K562 (cell line): ENCODE results near the gene YPEL3. TPM values are rescaled to one million over a fixed set of nuclear protein-coding genes. Genes with fewer than 3 reads are reported as not detected.

Experiments
- BRF1 ChIP-seq: IDR thresholded peaks from 3 replicates; pipeline ENCODE4 v1.6.1; 2011; ENCODE audit warnings: borderline replicate concordance, mild to moderate bottlenecking; ENCODE audit not compliant: insufficient read length; ENCODE audit errors: extremely low read depth
- CTCFL ChIP-seq: IDR thresholded peaks from 2 replicates; pipeline ENCODE4 v1.6.1; 2011; ENCODE audit warnings: borderline replicate concordance, low read depth, mild to moderate bottlenecking, moderate library complexity, low read length; ENCODE audit not compliant: insufficient read depth, poor library complexity, severe bottlenecking
- E4F1 ChIP-seq: fragments of 250-450 bp; sonication (Bioruptor Pico); IDR thresholded peaks from 2 replicates; pipeline ENCODE4 v1.5.0; 2021; ENCODE audit warnings: mild to moderate bottlenecking, borderline replicate concordance
- ETV1 ChIP-seq: fragments of 450-650 bp; conservative IDR thresholded peaks from 2 replicates; pipeline ENCODE4 v1.6.1; 2016; ENCODE audit warnings: missing genetic modification characterization, control low read depth, low read depth, missing compliant biosample characterization
- HES1 ChIP-seq: fragments of 450-650 bp; IDR thresholded peaks from 2 replicates; pipeline ENCODE4 v1.6.1; 2016; ENCODE audit warnings: low read depth, mild to moderate bottlenecking, moderate library complexity
- ILK ChIP-seq: fragments of 450-650 bp; IDR thresholded peaks from 2 replicates; pipeline ENCODE4 v1.6.1; 2016; ENCODE audit warnings: missing genetic modification characterization, low read depth, mild to moderate bottlenecking, missing compliant biosample characterization, moderate library complexity, borderline replicate concordance
- MIER1 ChIP-seq: fragments of 450-650 bp; IDR thresholded peaks from 2 replicates; pipeline ENCODE4 v1.6.1; 2016; ENCODE audit warnings: antibody characterized with exemption, mild to moderate bottlenecking, low read depth
- NFIC ChIP-seq: fragments of 450-650 bp; IDR thresholded peaks from 2 replicates; pipeline ENCODE4 v1.6.1; 2017; ENCODE audit warnings: mild to moderate bottlenecking, inconsistent platforms
- PPARD ChIP-seq: fragments of 250-450 bp; sonication (Bioruptor Pico); IDR thresholded peaks from 2 replicates; pipeline ENCODE4 v1.8.0; 2022; ENCODE audit warnings: inconsistent platforms, mild to moderate bottlenecking, moderate library complexity
- PTTG1 ChIP-seq: fragments of 450-650 bp; IDR thresholded peaks from 2 replicates; pipeline ENCODE4 v1.6.1; 2016; ENCODE audit warnings: low read depth, mild to moderate bottlenecking, missing genetic modification characterization, missing compliant biosample characterization
- SMARCE1 ChIP-seq: fragments of 450-650 bp; IDR thresholded peaks from 2 replicates; pipeline ENCODE4 v1.7.1; 2016; ENCODE audit warnings: mild to moderate bottlenecking
- TEAD2 ChIP-seq: fragments of 450-650 bp; IDR thresholded peaks from 2 replicates; pipeline ENCODE4 v1.6.1; 2016; ENCODE audit warnings: missing genetic modification characterization, control low read depth, missing compliant biosample characterization
- ZNF280A ChIP-seq: fragments of 450-650 bp; IDR thresholded peaks from 2 replicates; pipeline ENCODE4 v1.6.1; 2018; ENCODE audit warnings: mild to moderate bottlenecking, low read depth; ENCODE audit not compliant: partially characterized antibody
- ZNF3 ChIP-seq: fragments of 250-450 bp; sonication (Bioruptor Pico); IDR thresholded peaks from 2 replicates; pipeline ENCODE4 v1.5.0; 2021; ENCODE audit warnings: mild to moderate bottlenecking, moderate library complexity
- ZNF347 ChIP-seq: fragments of 450-650 bp; formaldehyde crosslinking; IDR thresholded peaks from 2 replicates; pipeline ENCODE4 v1.4.0; 2020; ENCODE audit warnings: low read depth, mild to moderate bottlenecking, moderate library complexity
- ZNF584 ChIP-seq: fragments of 200-800 bp; sonication (Bioruptor generic); IDR thresholded peaks from 2 replicates; pipeline ENCODE4 v1.6.1; 2016; ENCODE audit warnings: low read depth, mild to moderate bottlenecking, missing genetic modification characterization, missing compliant biosample characterization
- ZNF707 ChIP-seq: fragments of 250-450 bp; sonication (Bioruptor Pico); conservative IDR thresholded peaks from 2 replicates; pipeline ENCODE4 v1.8.0; 2022; ENCODE audit warnings: inconsistent platforms, mild to moderate bottlenecking, moderate library complexity
- ZZZ3 ChIP-seq: fragments of 450-650 bp; IDR thresholded peaks from 2 replicates; pipeline ENCODE4 v1.6.1; 2016; ENCODE audit warnings: antibody characterized with exemption, mild to moderate bottlenecking, moderate library complexity
- polyA plus RNA-seq, 8 experiments: library from polyadenylated mRNA; depleted of rRNA in 4 of 8; stranded (reverse) in 5 of 8; unstranded in 3 of 8; fragments of >200 nt; fragmentation: Nextera tagmentation in 2 of 8; fragmentation: Illumina TruSeq in 1 of 8; extraction: Ambion mirVana in 2 of 8; extraction: Trizol in 1 of 8; gene quantifications; 2 replicates each; pipeline versions ENCODE4 v1.2.1 to v1.2.3, GENCODE V29; 2011 to 2014; ENCODE audit warnings: inconsistent platforms in 1 of 8, missing spikeins in 1 of 8
- total RNA-seq, 7 experiments: library from RNA; depleted of rRNA in 6 of 7; stranded (reverse); fragments of >200 nt in 6 of 7; fragmentation: Illumina TruSeq in 2 of 7; extraction: Trizol in 2 of 7; gene quantifications; 2 replicates each; pipeline versions ENCODE4 v1.2.1 to v1.2.3, GENCODE V29; 2011 to 2021; ENCODE audit warnings: low replicate concordance in 1 of 7
- TF ChIP-seq, protein P1 (sequence below): sonication (generic); formaldehyde crosslinking; IDR thresholded peaks from 2 replicates; pipeline ENCODE4 v1.9.0; 2022; ENCODE audit warnings: mild to moderate bottlenecking, missing genetic modification reagents

Gene YPEL3
- total and polyA plus RNA-seq, 9 of the 15 experiments (the other 6 are each of a cell fraction or from before 2014, with no cell fraction given) = 0.41 to 15.0 (median 2.9) TPM

DNA sequence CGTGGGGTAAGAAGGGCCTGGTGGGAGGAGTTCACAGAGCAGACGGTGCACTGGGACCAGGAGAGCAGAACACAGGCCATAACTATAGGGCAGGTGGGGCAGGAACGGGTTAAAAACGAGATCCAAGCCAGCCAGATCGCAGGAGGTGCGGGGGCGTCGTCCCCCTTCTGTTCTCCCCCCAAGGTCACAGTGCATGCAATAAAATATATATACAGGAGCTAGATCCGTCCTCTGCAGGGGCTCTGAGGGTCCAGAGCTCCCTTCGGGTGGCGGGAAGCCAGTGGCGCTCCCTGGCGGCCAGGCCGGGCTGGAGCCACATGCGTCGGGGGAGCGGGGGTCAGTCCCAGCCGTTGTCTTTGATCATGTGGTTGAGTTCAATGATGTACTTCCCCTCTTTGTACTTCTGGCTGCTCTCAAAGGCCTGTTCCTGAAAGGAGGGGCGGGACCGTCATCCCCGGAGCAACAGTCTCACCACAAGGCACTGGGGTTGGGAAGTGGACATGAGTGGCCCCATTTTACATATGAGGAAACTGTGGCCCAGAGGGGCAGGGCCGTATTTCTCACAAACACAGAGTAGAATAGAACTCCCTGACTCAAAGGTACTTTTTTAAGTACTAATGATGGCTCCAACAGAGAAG, 3.5 kb downstream of the YPEL3 start (continued):
- TF ChIP-seq ILK (tag) (0 out of 2 replicates have a peak, but pooled peaks have one; percentile 42), ZZZ3 (no peak), ZNF707 (CRISPR knock-in tag) (peak; percentile 82), TEAD2 (peak; percentile 63; the same call in 1 of the 2 replicates), ETV1 (peak; percentile 100), MIER1 (peak; percentile 63; the same call in 1 of the 2 replicates), E4F1 (CRISPR knock-in tag) (no peak; the same call in 1 of the 2 replicates), ZNF280A (no peak), HES1 (no peak), BRF1 (no peak), SMARCE1 (0 out of 2 replicates have a peak, but pooled peaks have one; percentile 54), CTCFL (peak; percentile 93), PTTG1 (tag) (peak; percentile 92), ZNF3 (CRISPR knock-in tag) (peak; percentile 80; the same call in 1 of the 2 replicates), ZNF347 (CRISPR knock-in tag) (no peak), PPARD (0 out of 2 replicates have a peak, but pooled peaks have one; percentile 60), NFIC (no peak), ZNF584 (CRISPR knock-in tag) (peak; percentile 55; the same call in 1 of the 2 replicates)
- TF ChIP-seq, protein P1, sequence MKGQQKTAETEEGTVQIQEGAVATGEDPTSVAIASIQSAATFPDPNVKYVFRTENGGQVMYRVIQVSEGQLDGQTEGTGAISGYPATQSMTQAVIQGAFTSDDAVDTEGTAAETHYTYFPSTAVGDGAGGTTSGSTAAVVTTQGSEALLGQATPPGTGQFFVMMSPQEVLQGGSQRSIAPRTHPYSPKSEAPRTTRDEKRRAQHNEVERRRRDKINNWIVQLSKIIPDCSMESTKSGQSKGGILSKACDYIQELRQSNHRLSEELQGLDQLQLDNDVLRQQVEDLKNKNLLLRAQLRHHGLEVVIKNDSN (CRISPR knock-in tag) = peak; percentile 84
